Epithelial cell of prostate (primary cell): ENCODE results near the gene MND1.

ENCODE experiments used
- DNase-seq: peaks from one replicate; pipeline ENCODE4 v3.0.0-alpha.2; 2011; ENCODE audit warnings: low read depth, low spot score
- H3K27ac ChIP-seq: fragments of 450-650 bp; 2 replicates; pipeline ENCODE4 v1.5.1; 2017; ENCODE audit warnings: mild to moderate bottlenecking

The MND1 gene

GRCh38 chr4:153344131-153345011, at the start of gene MND1:
MND1 (plus strand) TSS chr4:153344688; CDS start chr4:153344738, 50 bp downstream.
- DNase-seq: peak; percentile 8
- no peak within 1 kb of the TSS for H3K27ac ChIP-seq

- peak overlapping the region; percentile 75 for H3K27ac ChIP-seq
- no peak for DNase-seq
These were observed 49.2 kb upstream of the MND1 start for GRCh38 chr4:153295131-153295755.

GRCh38 chr4:153296040-153296823, 48.3 kb upstream of the MND1 start:
- peak overlapping the region; percentile 75 for H3K27ac ChIP-seq
- peak; percentile 18 for DNase-seq

GRCh38 chr4:153297116-153297515, 47.4 kb upstream of the MND1 start:
- H3K27ac ChIP-seq: peak overlapping the region; percentile 75
- DNase-seq: no peak

- DNase-seq: no peak
- H3K27ac ChIP-seq: no peak overlapping the region
These were observed 33.7 kb upstream of the MND1 start for GRCh38 chr4:153310793-153311192.

GRCh38 chr4:153314915-153315314, 29.6 kb upstream of the MND1 start:
- no peak overlapping the region for H3K27ac ChIP-seq
- DNase-seq: no peak

GRCh38 chr4:153318696-153319320, 25.7 kb upstream of the MND1 start:
- DNase-seq: no peak
- H3K27ac ChIP-seq: no peak overlapping the region

- no peak overlapping the region for H3K27ac ChIP-seq
- no peak for DNase-seq
These were observed 21.7 kb upstream of the MND1 start for GRCh38 chr4:153322791-153323190.

- no peak for DNase-seq
- H3K27ac ChIP-seq: no peak overlapping the region
These were observed 20.4 kb upstream of the MND1 start for GRCh38 chr4:153324046-153324445.

- no peak overlapping the region for H3K27ac ChIP-seq
These were observed 18.9 kb upstream of the MND1 start for GRCh38 chr4:153325558-153325957.

GRCh38 chr4:153326513-153326912, 18.0 kb upstream of the MND1 start:
- peak; percentile 57 for DNase-seq
- H3K27ac ChIP-seq: no peak overlapping the region

More at GRCh38 chr4:153325558-153325957, 18.9 kb upstream of the MND1 start:
- no peak for DNase-seq

GRCh38 chr4:153327247-153327646, 17.2 kb upstream of the MND1 start:
- DNase-seq: no peak
- H3K27ac ChIP-seq: no peak overlapping the region

GRCh38 chr4:153332936-153333335, 11.6 kb upstream of the MND1 start:
- no peak overlapping the region for H3K27ac ChIP-seq
- DNase-seq: no peak

- H3K27ac ChIP-seq: no peak overlapping the region
- DNase-seq: no peak
These were observed 10.6 kb upstream of the MND1 start for GRCh38 chr4:153333874-153334273.

- DNase-seq: peak; percentile 12
- no peak overlapping the region for H3K27ac ChIP-seq
These were observed 8.8 kb upstream of the MND1 start for GRCh38 chr4:153335665-153336064.

- no peak for DNase-seq
These were observed 6.8 kb upstream of the MND1 start for GRCh38 chr4:153337686-153338085.

GRCh38 chr4:153341575-153342090, 2.9 kb upstream of the MND1 start:
- peak overlapping the region; percentile 16 for H3K27ac ChIP-seq
- peak; percentile 10 for DNase-seq

More at GRCh38 chr4:153337686-153338085, 6.8 kb upstream of the MND1 start:
- H3K27ac ChIP-seq: no peak overlapping the region

- no peak for DNase-seq
- no peak overlapping the region for H3K27ac ChIP-seq
These were observed 1.5 kb upstream of the MND1 start for GRCh38 chr4:153342751-153343552.
